GM18951 (cell line): ENCODE data around the gene DRG2.

Source experiments
- POLR2A ChIP-seq: IDR thresholded peaks from 4 replicates; pipeline ENCODE4 v1.6.1; 2011; ENCODE audit warnings: mild to moderate bottlenecking; ENCODE audit not compliant: insufficient read length, insufficient read depth; ENCODE audit errors: extremely low read depth
- in situ Hi-C: fragments of 300-500 bp; cut with MboI; formaldehyde crosslinking; loops from one replicate; pipeline ENCODE4 v1.12.0; 2022; ENCODE audit warnings: low sequenced_read_pairs, mixed read lengths, inconsistent platforms; ENCODE audit not compliant: unreplicated experiment

DRG2 gene, protein sequence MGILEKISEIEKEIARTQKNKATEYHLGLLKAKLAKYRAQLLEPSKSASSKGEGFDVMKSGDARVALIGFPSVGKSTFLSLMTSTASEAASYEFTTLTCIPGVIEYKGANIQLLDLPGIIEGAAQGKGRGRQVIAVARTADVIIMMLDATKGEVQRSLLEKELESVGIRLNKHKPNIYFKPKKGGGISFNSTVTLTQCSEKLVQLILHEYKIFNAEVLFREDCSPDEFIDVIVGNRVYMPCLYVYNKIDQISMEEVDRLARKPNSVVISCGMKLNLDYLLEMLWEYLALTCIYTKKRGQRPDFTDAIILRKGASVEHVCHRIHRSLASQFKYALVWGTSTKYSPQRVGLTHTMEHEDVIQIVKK

DNA sequence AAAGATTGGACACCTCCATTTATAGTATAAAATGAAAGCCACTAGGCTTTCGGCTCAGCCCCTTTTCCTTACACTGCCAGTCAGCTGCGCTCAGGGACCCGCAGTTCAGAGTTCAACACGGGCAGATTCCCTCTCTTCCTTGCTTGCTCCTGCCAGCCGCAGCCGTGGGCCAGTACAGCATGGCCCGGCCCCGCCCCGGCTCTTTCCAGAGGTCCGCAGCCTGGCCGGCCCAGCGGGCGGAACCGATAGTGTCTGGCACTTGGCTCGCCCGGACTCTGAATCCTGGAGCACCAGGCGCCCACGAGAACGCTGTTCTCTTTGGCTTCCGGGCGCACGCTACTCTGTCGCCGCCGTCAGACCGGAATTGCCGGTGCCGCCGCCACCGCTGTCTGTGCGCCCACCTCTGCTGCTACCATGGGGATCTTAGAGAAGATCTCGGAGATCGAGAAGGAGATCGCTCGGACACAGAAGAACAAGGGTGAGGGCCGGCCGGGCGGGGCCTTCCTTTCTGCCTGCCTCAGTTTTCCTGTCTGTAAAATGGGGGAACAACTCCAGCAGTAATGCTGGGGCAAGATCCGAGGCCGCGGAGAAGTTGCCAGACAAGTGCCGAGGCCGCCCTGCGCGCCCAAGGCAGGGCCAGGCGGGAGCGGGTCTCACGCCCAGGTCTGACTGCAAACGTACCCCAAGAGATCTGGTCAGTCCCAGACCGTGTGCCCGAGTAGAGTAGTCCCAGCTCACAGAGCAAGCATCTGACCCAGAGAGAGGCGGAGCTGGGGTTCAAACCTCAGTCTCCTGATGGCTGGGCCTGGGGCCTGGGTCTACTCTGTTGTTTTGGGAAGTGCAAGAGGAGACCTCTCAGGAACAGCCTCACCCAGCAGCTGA is at the start of gene DRG2:
Gene DRG2 (plus strand): TSS at position 339 of the 882 bp plus-strand sequence. CDS start 76 bp downstream, at position 415.
- TF ChIP-seq POLR2A = peak; percentile 83
- in situ Hi-C loops = no loop called here

DNA sequence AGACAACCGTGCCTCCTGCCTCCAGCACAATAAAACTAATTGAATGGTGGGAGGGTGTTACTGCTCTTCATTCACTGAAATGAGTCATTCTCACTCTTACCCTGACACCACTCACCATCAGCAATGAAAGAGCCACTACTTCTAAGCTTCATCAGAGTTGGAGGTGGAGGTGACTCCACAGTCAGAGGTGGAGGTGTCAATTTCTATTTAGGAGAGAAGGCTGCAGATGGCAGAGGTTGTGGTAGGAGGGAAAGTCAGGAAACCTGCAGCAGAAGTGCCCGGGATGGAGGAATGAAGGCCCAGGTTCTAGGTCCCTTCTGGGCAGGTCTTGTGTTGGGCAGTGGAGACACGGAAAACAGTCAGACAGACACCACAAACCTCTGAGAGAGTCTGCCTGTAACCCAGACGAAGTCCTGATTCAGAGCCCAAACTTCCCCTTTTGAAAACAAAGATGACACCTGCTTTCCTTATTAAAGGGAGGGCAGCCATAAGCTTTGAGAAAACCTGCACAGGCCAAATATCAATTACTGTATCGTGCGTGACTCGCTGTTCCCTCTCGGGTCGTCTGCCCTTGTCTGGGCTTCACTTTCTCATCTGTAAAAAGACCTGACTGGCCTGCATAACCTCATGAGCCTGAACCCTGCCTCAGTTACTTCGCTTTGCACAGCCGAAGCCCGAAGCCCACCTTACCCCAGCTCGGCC is 49.4 kb upstream of the DRG2 start:
- TF ChIP-seq POLR2A = no peak
- in situ Hi-C loops = loop anchor here (25.0 kb wide), 1 partner anchor 151 kb away; no protein-coding TSS in a partner anchor

DNA sequence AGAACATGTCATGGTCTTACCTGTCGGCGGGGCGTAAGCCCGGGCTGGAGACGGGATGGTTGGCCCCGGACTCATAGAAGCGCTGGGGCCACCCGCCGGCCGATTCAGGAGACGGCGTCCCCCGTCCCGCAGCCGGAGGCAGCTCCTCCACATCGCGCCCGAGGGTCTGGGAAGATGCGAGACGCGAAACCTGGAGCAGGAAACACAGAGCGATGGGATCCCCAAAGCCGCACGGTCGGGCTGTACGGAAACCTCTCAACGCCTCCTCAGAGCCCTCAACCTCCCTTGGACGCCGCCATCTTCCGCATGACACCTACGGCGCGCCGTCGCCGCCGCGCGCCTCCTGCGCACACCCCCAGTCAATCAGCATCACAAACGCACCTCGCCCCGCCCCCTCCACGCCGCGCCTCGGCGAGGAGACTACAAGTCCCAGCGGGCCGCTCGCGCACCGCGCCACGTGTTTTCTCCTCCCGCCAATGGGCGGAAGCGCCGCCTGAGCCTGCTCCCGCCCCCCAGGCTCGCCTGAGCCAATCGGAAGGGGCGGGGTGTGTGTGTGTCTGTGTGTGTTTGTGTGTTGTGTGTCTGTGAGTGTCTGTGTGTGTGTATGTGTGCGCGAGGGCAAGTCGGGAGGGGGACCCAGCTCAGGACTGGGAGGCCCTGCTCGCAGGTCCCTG is 48.8 kb upstream of the DRG2 start, which contains the start of the genes ATPAF2 and GID4:
Gene ATPAF2 (minus strand): TSS at position 308 of the 674 bp plus-strand sequence. CDS start 155 bp downstream, at position 153.
Gene GID4 (plus strand): TSS at position 548 of the 674 bp plus-strand sequence. CDS start 57 bp downstream, at position 605.
- TF ChIP-seq POLR2A = peak; percentile 68
- in situ Hi-C loops = loop anchor here (25.0 kb wide), 1 partner anchor 152 kb away; no protein-coding TSS in a partner anchor

DNA sequence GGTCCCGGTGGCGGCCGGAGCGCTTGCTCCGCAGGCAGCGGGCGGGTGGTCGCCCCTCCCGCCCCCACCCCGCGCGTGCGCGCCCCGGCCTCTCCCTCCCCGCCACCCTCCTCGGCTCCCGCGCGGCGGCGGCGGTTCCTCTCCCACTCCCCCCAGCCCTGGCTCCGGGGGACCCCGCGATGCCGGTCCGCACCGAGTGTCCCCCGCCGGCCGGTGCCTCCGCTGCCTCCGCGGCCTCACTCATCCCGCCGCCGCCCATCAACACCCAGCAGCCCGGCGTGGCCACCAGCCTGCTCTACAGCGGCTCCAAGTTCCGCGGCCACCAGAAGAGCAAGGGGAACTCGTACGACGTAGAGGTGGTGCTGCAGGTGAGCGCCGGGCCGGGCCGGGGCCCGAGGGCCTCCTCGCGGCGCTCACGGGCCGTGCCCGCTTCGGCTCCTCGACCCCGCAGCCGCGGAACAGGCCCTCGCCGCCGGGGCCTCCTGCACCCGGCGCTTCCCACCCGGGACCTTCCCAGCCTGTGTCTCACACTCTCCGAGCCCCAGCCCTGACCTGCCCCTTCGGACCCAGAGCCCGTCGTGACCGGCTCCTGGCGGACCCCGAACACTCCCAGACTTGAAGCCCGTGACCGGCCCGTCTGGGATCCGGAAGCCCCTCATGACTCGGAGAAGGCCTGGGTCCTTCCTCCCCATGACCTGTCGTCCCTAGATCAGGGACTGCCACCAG is 48.0 kb upstream of the DRG2 start:
- TF ChIP-seq POLR2A = no peak
- in situ Hi-C loops = loop anchor here (25.0 kb wide), 1 partner anchor 152 kb away; no protein-coding TSS in a partner anchor

DNA sequence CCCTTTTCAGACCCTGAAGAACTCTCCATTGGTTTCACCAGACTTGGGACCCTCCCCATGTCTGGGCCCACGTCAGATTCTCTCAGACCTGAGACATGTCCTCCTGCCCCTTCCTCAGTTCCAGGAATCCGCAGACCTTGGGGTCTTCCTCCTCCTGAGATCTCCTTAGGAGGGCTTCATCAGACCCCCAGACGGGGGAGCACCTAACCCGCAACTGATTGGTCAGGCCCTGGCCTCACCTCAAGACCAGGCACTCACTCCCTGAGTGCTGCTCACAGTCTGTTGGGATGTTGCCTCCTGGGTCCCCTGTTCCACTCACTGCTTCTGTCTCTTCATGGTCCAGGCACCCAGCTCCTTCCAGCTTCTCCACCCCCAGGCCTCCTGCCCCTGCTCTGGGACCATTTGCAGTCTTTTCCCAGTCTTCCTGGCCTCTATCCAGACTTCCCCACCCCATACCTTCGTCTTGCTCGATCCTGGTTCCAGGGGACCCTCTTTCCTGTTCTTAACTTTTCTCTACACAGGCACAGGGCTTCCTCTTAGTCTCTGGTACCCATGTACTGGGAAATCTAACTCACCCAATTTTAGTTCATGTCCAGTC is 47.4 kb upstream of the DRG2 start:
- TF ChIP-seq POLR2A = no peak
- in situ Hi-C loops = loop anchor here (25.0 kb wide), 1 partner anchor 153 kb away; no protein-coding TSS in a partner anchor

DNA sequence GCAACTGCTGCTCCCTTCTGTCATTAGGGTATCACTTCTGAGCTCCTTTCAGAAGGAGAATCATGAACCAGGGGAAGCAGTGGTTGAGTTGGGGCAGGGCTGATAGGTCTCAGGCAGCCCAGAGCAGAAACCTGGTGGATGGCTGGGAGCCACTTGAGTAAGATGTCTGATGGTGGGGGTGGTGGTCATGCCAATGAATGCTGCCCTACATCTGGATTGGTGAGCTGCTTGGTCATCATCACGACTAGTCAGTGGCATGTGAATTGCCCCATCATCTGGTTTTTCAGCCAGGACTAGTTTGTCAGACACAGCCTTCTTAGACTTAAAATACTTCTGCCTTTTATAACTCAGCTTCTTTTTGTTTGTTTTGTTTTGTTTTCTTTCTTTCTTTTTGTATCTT is 46.0 kb upstream of the DRG2 start:
- no peak for TF ChIP-seq POLR2A
- in situ Hi-C loops = loop anchor here (25.0 kb wide), 1 partner anchor 154 kb away; no protein-coding TSS in a partner anchor

DNA sequence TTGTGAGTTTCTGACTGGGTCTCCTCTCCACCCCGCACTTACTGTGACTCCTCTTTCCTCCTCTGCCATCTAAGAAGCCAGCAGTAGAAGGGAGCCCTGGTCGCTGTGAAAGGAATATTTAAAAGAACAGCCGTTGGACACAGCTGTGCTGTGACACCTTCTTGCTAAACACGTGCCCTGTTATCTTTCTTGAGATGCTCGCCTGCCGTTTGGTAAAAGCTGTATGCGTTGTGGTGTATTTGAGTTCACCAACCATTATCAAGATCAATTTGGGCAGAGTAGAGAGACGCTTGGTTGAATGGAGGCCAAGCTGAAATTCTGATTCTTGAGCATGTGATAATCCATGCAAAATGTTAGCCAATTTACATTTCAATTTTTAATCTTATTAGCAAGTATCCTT is 44.8 kb upstream of the DRG2 start:
- in situ Hi-C loops = loop anchor here (25.0 kb wide), 1 partner anchor 156 kb away; no protein-coding TSS in a partner anchor
- TF ChIP-seq POLR2A = no peak

DNA sequence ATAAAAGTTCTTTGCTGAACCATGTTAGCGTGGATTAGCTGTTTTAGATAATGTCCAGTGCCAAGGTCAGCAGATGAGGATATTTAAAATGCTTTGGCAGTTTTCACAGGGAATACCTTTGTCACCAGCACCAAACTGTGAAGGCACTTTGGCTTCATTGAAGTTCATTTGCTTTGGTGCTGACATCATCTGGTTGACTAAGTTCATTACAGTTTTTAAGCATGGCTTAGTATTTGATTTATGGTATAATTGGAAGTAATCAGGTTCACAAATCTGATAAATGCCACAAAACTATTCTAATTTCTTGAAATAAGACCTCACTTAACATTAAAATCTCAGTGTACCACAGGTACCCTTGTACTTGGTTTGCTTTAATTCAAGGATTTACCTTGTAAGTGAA is 44.3 kb upstream of the DRG2 start:
- in situ Hi-C loops = loop anchor here (25.0 kb wide), 1 partner anchor 156 kb away; no protein-coding TSS in a partner anchor
- no peak for TF ChIP-seq POLR2A

DNA sequence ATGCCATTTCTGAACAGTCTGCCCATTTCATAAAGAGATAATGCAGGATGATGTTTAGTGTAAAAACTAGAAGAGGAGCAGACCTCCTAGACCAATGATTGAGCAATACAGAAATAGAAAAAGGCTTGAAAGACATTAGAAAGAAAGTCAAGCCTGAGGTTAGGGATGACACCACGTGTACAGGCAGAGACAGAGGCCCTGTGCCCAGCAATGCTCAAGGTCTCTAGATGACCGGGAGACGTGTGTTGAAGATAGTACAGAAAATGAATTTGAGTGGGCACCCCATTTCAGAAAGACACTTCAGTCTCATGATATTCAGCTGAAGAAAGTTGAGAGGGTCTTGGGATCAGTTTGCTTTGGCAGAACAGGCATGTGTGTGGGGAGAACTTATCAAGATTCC is 43.1 kb upstream of the DRG2 start:
- in situ Hi-C loops = loop anchor here (25.0 kb wide), 1 partner anchor 157 kb away; no protein-coding TSS in a partner anchor
- TF ChIP-seq POLR2A = no peak

DNA sequence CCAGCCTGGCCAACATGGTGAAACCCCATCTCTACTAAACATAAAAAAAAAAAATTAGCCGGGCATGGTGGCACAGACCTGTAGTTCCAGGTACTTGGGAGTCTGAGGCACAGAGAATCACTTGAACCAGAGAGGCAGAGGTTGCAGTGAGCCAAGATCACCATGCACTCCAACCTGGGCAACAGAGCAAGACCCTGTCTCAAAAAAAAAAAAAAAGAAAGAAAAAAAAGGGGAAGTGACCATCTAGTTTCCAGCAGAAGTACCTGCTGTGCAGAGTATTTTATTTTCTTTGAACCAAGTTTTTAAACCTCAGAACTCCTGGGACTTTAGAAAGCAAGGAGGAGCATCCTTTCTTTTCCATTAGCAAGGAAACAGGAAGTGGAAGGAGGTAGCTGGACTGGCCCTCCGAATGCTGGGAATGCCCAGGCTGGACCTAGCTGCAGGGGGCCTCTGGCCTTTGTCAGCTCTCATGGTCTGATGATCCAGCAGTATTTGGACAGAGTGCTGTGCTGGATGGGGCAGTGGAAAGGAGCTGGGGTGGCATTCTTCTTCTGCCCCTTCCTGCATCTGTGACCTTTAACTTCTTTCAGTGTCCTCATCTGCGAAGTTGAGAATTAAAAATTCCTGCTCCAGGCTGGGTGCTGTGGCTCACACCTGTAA is 41.9 kb upstream of the DRG2 start:
- in situ Hi-C loops = loop anchor here (25.0 kb wide), 1 partner anchor 159 kb away; no protein-coding TSS in a partner anchor
- TF ChIP-seq POLR2A = no peak
